Measurements from ENCODE around the gene SRPK3. TPM values are rescaled to one million over a fixed set of nuclear protein-coding genes. Genes with fewer than 3 reads are reported as not detected.

SRPK3 gene
- polyA plus RNA-seq, 3 donors = 0.01 TPM; not detected in 2

DNA sequence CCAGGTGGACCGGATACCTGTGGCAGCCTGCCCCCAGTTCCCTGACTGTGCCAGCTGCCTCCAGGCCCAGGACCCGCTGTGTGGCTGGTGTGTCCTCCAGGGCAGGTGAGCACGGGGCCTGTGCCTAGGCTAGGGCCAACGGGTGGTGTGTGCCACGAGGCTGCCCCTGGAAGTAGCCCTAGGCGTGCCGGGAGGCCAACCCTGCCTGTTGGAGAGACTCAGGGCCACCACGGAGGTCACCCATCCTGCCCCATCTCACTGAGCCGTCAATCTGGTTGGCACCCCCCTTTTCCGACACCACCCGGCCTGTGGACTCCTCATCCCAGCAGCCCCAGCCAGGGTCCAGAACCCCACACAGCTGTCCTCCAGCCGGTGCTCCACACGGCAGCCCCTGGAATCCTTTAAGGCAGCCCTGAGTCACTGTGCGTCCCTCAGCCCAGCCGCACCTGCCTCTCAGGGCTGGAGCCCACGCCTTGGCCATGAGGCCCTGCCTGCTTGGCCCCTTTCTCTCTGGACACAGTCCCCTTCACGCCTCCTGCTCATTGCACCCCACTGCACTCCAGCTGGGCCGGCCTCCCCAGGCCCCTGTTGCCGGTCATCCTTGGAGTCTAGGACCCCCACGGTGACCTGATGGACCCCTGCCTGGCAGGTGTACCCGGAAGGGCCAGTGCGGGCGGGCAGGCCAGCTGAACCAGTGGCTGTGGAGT is 11.5 kb upstream of the SRPK3 start:
- peak overlapping the region in 2 of 7 donors; percentile 33 to 71 for H3K27ac Mint-ChIP-seq

DNA sequence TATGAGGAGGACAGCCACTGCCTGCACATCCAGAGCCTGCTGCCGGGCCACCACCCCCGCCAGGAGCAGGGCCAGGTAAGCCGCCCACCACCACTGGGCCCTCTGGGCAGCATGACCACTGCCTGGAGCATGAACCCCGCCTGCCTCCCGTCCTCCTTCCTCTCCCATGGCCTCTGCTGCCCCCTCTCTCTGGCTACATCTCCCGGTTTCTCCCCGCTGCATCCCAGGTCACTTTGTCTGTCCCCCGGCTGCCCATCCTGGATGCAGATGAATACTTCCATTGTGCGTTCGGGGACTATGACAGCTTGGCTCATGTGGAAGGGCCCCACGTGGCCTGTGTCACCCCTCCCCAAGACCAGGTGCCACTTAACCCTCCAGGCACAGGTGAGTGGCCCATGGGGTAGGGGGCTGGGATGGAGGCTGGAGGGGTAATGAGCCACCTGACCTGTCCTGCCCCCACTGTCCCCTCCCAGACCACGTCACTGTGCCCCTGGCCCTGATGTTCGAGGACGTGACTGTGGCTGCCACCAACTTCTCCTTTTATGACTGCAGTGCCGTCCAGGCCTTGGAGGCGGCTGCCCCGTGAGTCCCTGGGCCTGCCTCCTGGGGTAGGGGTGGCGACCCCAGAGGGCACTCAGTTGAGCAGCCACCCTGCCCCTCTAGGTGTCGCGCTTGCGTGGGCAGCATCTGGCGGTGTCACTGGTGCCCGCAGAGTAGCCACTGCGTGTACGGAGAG is 10.8 kb upstream of the SRPK3 start:
- intact Hi-C loops (cut with micrococcal nuclease) = loop anchor here in 1 of 2 donors (10.0 kb wide), 2 partner anchors 155 to 185 kb away; partner anchors contain the start of gene ARHGAP4
- Mint-ChIP-seq H3K27me3 (ENCODE audit: low read depth in 3 of 3) (peaks cover 1 to 16% (median 4%) of the 10 kb centered on the region in 3 donors), H3K36me3 (no peaks in the 10 kb centered on the region), H3K4me3 (no peak overlapping the region), H3K27ac (no peak overlapping the region), H3K9me3 (peaks cover 0 to 4% (median 0%) of the 10 kb centered on the region in 7 donors), H3K4me1 (peaks cover 10% of the 10 kb centered on the region)
- 74% methylated on average over 8 of the region's 25 CpGs for WGBS (ENCODE audit: insufficient coverage)
- Histone ChIP-seq H3K4me1 (ENCODE audit: control insufficient read depth in 1 of 2, insufficient read depth in 2 of 2, low read length in 2 of 2) (peaks cover 0 to 5% of the 10 kb centered on the region in 2 donors), H2AFZ (ENCODE audit: insufficient read depth, low read depth, low read length, poor library complexity, severe bottlenecking) (no peak overlapping the region), H3K27me3 (ENCODE audit: control insufficient read depth in 2 of 2, insufficient read depth in 2 of 2, low read length in 2 of 2) (no peaks in the 10 kb centered on the region), H3K9ac (ENCODE audit: insufficient read depth, low read length, poor library complexity, severe bottlenecking) (no peak overlapping the region), H3K27ac (ENCODE audit: low read depth in 1 of 2, low read length in 2 of 2) (no peak overlapping the region), H3K4me2 (replicated peaks; ENCODE audit: extremely low read depth, low read length, poor library complexity, severe bottlenecking) (no peak overlapping the region), H3K9me3 (replicated peaks in 1 of 2; ENCODE audit: control insufficient read depth in 1 of 2, insufficient read depth in 1 of 2, low read length in 2 of 2) (no peaks in the 10 kb centered on the region), H3K4me3 (replicated peaks in 1 of 3; ENCODE audit: low read depth in 2 of 3, low read length in 3 of 3) (no peak overlapping the region), H3K79me2 (ENCODE audit: insufficient read depth, low read length) (no peaks in the 10 kb centered on the region), H4K20me1 (ENCODE audit: insufficient read depth, low read length) (no peaks in the 10 kb centered on the region), H3K36me3 (replicated peaks in 1 of 2; ENCODE audit: control insufficient read depth in 1 of 2, insufficient read depth in 2 of 2, low read length in 2 of 2) (no peaks in the 10 kb centered on the region)
- TF ChIP-seq, protein P1, sequence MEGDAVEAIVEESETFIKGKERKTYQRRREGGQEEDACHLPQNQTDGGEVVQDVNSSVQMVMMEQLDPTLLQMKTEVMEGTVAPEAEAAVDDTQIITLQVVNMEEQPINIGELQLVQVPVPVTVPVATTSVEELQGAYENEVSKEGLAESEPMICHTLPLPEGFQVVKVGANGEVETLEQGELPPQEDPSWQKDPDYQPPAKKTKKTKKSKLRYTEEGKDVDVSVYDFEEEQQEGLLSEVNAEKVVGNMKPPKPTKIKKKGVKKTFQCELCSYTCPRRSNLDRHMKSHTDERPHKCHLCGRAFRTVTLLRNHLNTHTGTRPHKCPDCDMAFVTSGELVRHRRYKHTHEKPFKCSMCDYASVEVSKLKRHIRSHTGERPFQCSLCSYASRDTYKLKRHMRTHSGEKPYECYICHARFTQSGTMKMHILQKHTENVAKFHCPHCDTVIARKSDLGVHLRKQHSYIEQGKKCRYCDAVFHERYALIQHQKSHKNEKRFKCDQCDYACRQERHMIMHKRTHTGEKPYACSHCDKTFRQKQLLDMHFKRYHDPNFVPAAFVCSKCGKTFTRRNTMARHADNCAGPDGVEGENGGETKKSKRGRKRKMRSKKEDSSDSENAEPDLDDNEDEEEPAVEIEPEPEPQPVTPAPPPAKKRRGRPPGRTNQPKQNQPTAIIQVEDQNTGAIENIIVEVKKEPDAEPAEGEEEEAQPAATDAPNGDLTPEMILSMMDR (IDR thresholded peaks at IDR 0.05) = no peak
- peak in 1 of 3 donors; percentile 0 for DNase-seq

More for the DNA sequence above, 11.5 kb upstream of the SRPK3 start:
- intact Hi-C loops (cut with micrococcal nuclease) = loop anchor here in 1 of 2 donors (10.0 kb wide), 2 partner anchors 155 to 185 kb away; partner anchors contain the start of gene ARHGAP4
- Histone ChIP-seq H3K27ac (ENCODE audit: low read depth in 1 of 2, low read length in 2 of 2) (no peak overlapping the region), H3K36me3 (replicated peaks in 1 of 2; ENCODE audit: control insufficient read depth in 1 of 2, insufficient read depth in 2 of 2, low read length in 2 of 2) (no peaks in the 10 kb centered on the region), H3K4me3 (replicated peaks in 1 of 3; ENCODE audit: low read depth in 2 of 3, low read length in 3 of 3) (no peak overlapping the region), H4K20me1 (ENCODE audit: insufficient read depth, low read length) (no peaks in the 10 kb centered on the region), H3K79me2 (ENCODE audit: insufficient read depth, low read length) (no peaks in the 10 kb centered on the region), H3K9ac (ENCODE audit: insufficient read depth, low read length, poor library complexity, severe bottlenecking) (no peak overlapping the region), H3K27me3 (ENCODE audit: control insufficient read depth in 2 of 2, insufficient read depth in 2 of 2, low read length in 2 of 2) (no peaks in the 10 kb centered on the region), H3K9me3 (replicated peaks in 1 of 2; ENCODE audit: control insufficient read depth in 1 of 2, insufficient read depth in 1 of 2, low read length in 2 of 2) (no peaks in the 10 kb centered on the region), H2AFZ (ENCODE audit: insufficient read depth, low read depth, low read length, poor library complexity, severe bottlenecking) (no peak overlapping the region), H3K4me1 (ENCODE audit: control insufficient read depth in 1 of 2, insufficient read depth in 2 of 2, low read length in 2 of 2) (peaks cover 0 to 5% of the 10 kb centered on the region in 2 donors), H3K4me2 (replicated peaks; ENCODE audit: extremely low read depth, low read length, poor library complexity, severe bottlenecking) (no peak overlapping the region)
- H3K4me3 Mint-ChIP-seq = no peak overlapping the region
- peak in 1 of 3 donors; percentile 0 for DNase-seq
- TF ChIP-seq, protein P1 (IDR thresholded peaks at IDR 0.05) = no peak
- WGBS (ENCODE audit: insufficient coverage) = 98% methylated on average over 9 of the region's 23 CpGs
- H3K4me1 Mint-ChIP-seq = peaks cover 10% of the 10 kb centered on the region
- H3K9me3 Mint-ChIP-seq = peaks cover 0 to 3% (median 0%) of the 10 kb centered on the region in 7 donors
- H3K36me3 Mint-ChIP-seq = no peaks in the 10 kb centered on the region
- peaks cover 1 to 16% (median 4%) of the 10 kb centered on the region in 3 donors for H3K27me3 Mint-ChIP-seq (ENCODE audit: low read depth in 3 of 3)

Measured in CD14-positive monocyte (primary cell).